BLaER1 treated with 17β-estradiol and CSF1 and Interleukin-3, amounts not matched to agents 10 nM and 100 nM (cell line): ENCODE data around the gene SDF4.
A peak's percentile ranks its signal among the peaks of the same experiment; 100 is the strongest.

Experiments used
- H3K27ac ChIP-seq, 11 experiments: shearing (Covaris generic); formaldehyde crosslinking; 2 replicates each; pipeline ENCODE4 v1.8.1; 2022
- H3K27me3 ChIP-seq, 11 experiments: shearing (Covaris generic); formaldehyde crosslinking; 2 replicates each; pipeline ENCODE4 v1.8.1; 2022
- H3K36me3 ChIP-seq, 11 experiments: shearing (Covaris generic); formaldehyde crosslinking; 2 replicates each; pipeline ENCODE4 v1.8.1; 2022
- H3K4me1 ChIP-seq, 10 experiments: shearing (Covaris generic); formaldehyde crosslinking; 2 replicates each; pipeline ENCODE4 v1.8.1; 2022
- H3K4me2 ChIP-seq, 11 experiments: shearing (Covaris generic); formaldehyde crosslinking; 2 replicates each; pipeline ENCODE4 v1.8.1; 2022
- H3K4me3 ChIP-seq, 10 experiments: shearing (Covaris generic); formaldehyde crosslinking; 2 replicates each; pipeline ENCODE4 v1.8.1; 2022
- H3K9ac ChIP-seq, 11 experiments: shearing (Covaris generic); formaldehyde crosslinking; 2 replicates each; pipeline ENCODE4 v1.8.1; 2022
- H3K9me3 ChIP-seq, 11 experiments: shearing (Covaris generic); formaldehyde crosslinking; replicated peaks in 1 of 11; 2 replicates each; pipeline ENCODE4 v1.8.1; 2022
- H4K20me1 ChIP-seq, 11 experiments: shearing (Covaris generic); formaldehyde crosslinking; 2 replicates each; pipeline ENCODE4 v1.8.1; 2022
- Cebpa-rat ChIP-seq, 11 experiments: shearing (Covaris generic); IDR thresholded peaks; 2 replicates each; pipeline ENCODE4 v1.8.1; 2022

Gene SDF4

GRCh38 chr1:1273512-1274298, 41.9 kb upstream of the SDF4 start, which contains the start of gene UBE2J2:
UBE2J2 (minus strand) TSS chr1:1273854; CDS start chr1:1267992, 5,862 bp downstream.
- Histone ChIP-seq H4K20me1 (peaks cover 43 to 48% (median 45%) of the 10 kb centered on the region in 11 experiments), H3K27ac (peak within 1 kb of the TSS; percentile 92 to 99 (median 97)), H3K27me3 (no peaks in the 10 kb centered on the region), H3K4me2 (peak within 1 kb of the TSS; percentile 95 to 100 (median 99)), H3K9ac (peak within 1 kb of the TSS; percentile 97 to 100 (median 99)), H3K4me3 (peak within 1 kb of the TSS; percentile 96 to 100 (median 100)), H3K36me3 (peaks cover 3 to 40% (median 28%) of the 10 kb centered on the region in 11 experiments; a peak in 21 of 22 replicates), H3K9me3 (no peaks in the 10 kb centered on the region), H3K4me1 (peaks cover 33 to 42% (median 38%) of the 10 kb centered on the region in 10 experiments)
- TF ChIP-seq Cebpa-rat (IDR thresholded peaks at IDR 0.05), result no peak

DNA sequence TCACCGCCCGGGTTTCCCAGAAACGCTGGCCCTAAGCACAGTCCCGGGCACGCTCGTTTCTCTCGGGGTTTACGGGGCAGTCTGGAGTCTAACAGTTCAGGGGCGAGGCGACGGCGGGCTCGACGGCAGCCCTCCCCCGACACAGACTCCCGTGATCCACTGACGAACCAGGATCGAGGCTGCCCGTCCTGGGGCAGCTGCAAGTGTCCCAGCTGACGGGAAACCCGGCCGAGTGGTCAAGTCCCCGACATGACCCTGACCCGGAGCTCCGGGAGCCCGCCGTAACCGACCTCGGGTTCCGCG, 41.4 kb upstream of the SDF4 start:
- no peaks in the 10 kb centered on the region for H3K9me3 ChIP-seq
- peak overlapping the region; percentile 97 to 100 (median 99) for H3K9ac ChIP-seq
- no peaks in the 10 kb centered on the region for H3K27me3 ChIP-seq
- H3K4me1 ChIP-seq, result peaks cover 33 to 42% (median 38%) of the 10 kb centered on the region in 10 experiments
- H4K20me1 ChIP-seq, result peaks cover 49 to 53% (median 50%) of the 10 kb centered on the region in 11 experiments
- peak overlapping the region; percentile 96 to 100 (median 100) for H3K4me3 ChIP-seq
- peak overlapping the region; percentile 92 to 99 (median 97) for H3K27ac ChIP-seq
- no peak for TF ChIP-seq Cebpa-rat (IDR thresholded peaks at IDR 0.05)
- H3K4me2 ChIP-seq, result peak overlapping the region; percentile 91 to 100 (median 99)
- peaks cover 9 to 45% (median 33%) of the 10 kb centered on the region in 11 experiments; a peak in 21 of 22 replicates for H3K36me3 ChIP-seq

DNA sequence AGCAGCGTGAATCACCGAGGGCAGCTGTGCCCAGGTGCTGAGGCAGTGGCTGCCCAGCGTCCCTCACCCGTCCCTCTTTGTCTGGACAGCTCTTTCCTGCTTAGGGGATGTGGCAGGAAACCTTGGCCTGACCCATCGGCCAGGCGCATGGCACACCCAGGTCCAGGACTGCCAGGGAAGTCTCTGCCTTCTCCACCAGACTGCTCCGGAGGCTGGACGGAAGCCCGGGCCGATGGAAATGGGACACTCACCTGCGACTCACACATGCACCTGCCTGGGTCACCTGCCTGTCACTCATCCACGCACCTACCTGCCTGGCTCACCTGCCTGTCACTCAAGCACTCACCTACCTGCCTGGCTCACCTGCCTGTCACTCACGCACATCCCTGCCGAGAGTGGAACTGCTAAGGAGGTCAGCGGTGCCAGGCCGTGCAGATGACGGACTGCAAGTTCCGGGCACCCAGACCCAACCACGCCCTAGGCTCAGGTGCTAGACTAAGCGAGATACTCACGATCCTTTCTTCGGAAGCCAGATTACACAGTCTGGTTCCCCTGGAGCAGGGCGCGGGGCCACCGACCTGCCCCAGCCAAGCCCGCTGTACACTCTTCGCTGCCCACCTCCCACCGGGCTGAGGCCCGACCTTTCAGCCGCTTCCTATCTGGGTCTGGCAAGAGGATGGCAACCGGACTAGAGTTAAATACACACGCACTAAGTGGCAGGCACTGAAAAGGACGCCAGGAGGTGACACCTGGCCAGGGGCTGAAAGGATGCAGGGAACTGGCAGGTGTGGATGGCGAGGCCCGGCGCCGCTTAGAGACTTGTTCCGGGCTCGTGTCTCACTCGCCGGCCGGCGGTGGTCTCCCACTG, 40.8 kb upstream of the SDF4 start:
- Histone ChIP-seq H3K4me2 (peak overlapping the region; percentile 91 to 100 (median 99)), H3K27ac (peak overlapping the region; percentile 92 to 99 (median 97)), H3K9me3 (no peaks in the 10 kb centered on the region), H3K4me1 (peaks cover 33 to 42% (median 38%) of the 10 kb centered on the region in 10 experiments), H4K20me1 (peaks cover 54 to 59% (median 56%) of the 10 kb centered on the region in 11 experiments), H3K27me3 (no peaks in the 10 kb centered on the region), H3K4me3 (peak overlapping the region; percentile 96 to 100 (median 100)), H3K36me3 (peaks cover 14 to 51% (median 39%) of the 10 kb centered on the region in 11 experiments), H3K9ac (peak overlapping the region; percentile 97 to 100 (median 99))
- no peak for TF ChIP-seq Cebpa-rat (IDR thresholded peaks at IDR 0.05)

DNA sequence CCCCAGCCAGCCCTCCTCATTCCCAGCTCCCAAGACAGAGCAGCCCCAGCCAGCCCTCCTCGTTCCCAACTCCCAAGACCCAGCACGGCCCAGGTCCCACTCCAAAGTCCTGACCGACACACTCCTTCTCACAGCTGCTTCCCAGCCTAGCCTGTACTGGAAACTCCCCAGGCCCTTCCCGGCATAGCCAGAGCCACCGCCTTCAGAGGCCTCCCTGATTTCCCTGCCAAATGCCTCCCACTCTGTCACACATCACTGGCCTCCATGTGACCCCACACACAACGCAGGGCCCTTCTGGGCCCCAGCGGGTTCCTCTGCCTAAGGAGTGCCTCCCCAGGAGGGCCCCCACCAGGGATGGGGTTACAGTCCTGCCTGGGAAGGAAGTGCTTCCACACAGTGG, 39.0 kb upstream of the SDF4 start:
- no peak for TF ChIP-seq Cebpa-rat (IDR thresholded peaks at IDR 0.05)
- Histone ChIP-seq H3K9me3 (no peaks in the 10 kb centered on the region), H3K9ac (peak overlapping the region; percentile 19 to 100 (median 99); a peak in 16 of 22 replicates), H3K27ac (peak overlapping the region in 5 of 11 experiments; percentile 2 to 27 (median 23); a peak in 3 of 22 replicates), H4K20me1 (peaks cover 72 to 77% (median 73%) of the 10 kb centered on the region in 11 experiments), H3K4me3 (no peak overlapping the region), H3K4me1 (peaks cover 33 to 42% (median 38%) of the 10 kb centered on the region in 10 experiments), H3K36me3 (peaks cover 27 to 68% (median 56%) of the 10 kb centered on the region in 11 experiments), H3K27me3 (no peaks in the 10 kb centered on the region), H3K4me2 (peak overlapping the region; percentile 91 to 100 (median 99))

GRCh38 chr1:1268284-1268682, 36.5 kb upstream of the SDF4 start:
- no peak overlapping the region for H3K27ac ChIP-seq
- H3K4me3 ChIP-seq, result no peak overlapping the region
- H3K4me2 ChIP-seq, result no peak overlapping the region
- H3K4me1 ChIP-seq, result peaks cover 31 to 48% (median 40%) of the 10 kb centered on the region in 10 experiments
- no peaks in the 10 kb centered on the region for H3K9me3 ChIP-seq
- TF ChIP-seq Cebpa-rat (IDR thresholded peaks at IDR 0.05), result no peak
- H3K27me3 ChIP-seq, result no peaks in the 10 kb centered on the region
- H3K9ac ChIP-seq, result peak overlapping the region in 1 of 11 experiments; percentile 9; a peak in 1 of 22 replicates
- H3K36me3 ChIP-seq, result peaks cover 52 to 94% (median 81%) of the 10 kb centered on the region in 11 experiments
- H4K20me1 ChIP-seq, result peaks cover 91 to 100% (median 98%) of the 10 kb centered on the region in 11 experiments

DNA sequence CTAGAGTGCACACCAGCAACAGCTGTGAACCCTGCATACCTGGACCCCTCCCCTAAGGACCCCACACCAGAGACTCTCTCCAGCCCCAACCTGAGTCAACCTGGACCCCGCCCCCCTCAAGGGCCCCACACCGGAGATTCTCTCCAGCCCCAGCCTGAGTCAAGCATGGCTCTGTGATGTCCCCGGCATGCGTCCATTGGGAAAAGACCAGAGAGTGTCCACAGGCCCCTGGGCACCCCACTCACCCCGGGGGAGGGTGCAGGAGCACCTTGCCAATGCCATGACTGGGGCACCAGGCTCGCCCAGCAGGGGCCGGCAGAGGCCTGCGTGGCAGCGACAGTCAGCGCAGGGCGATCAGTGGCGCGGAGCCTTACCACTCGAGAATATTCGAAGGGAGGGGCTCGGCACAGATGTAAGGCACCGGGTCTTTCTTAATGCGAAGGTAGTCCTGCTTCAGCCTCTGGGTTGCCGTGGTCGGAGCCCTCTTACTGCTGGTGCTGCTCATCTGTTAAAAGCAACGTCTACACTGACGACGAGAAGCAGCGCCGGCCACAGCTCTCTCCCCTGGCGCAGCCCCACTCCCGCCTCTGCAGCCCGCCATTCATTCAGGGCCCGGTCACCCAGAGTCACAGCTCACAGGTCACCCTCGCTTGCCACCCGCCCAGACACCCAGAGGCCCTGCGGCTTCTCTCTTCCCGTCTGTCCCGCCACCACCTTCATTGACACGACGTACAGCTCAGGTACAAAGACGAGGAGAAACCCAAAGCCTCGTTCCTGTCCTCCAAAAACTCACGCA, 35.9 kb upstream of the SDF4 start:
- peaks cover 34 to 53% (median 44%) of the 10 kb centered on the region in 10 experiments for H3K4me1 ChIP-seq
- no peak for TF ChIP-seq Cebpa-rat (IDR thresholded peaks at IDR 0.05)
- H3K27ac ChIP-seq, result no peak overlapping the region
- no peaks in the 10 kb centered on the region for H3K9me3 ChIP-seq
- no peak overlapping the region for H3K4me2 ChIP-seq
- peaks cover 91 to 100% (median 100%) of the 10 kb centered on the region in 11 experiments for H4K20me1 ChIP-seq
- no peaks in the 10 kb centered on the region for H3K27me3 ChIP-seq
- H3K36me3 ChIP-seq, result peaks cover 58 to 100% (median 87%) of the 10 kb centered on the region in 11 experiments
- H3K9ac ChIP-seq, result 0 out of 22 replicates have a peak overlapping the region, but pooled peaks of 1 of the 11 experiments have one; percentile 9
- no peak overlapping the region for H3K4me3 ChIP-seq

DNA sequence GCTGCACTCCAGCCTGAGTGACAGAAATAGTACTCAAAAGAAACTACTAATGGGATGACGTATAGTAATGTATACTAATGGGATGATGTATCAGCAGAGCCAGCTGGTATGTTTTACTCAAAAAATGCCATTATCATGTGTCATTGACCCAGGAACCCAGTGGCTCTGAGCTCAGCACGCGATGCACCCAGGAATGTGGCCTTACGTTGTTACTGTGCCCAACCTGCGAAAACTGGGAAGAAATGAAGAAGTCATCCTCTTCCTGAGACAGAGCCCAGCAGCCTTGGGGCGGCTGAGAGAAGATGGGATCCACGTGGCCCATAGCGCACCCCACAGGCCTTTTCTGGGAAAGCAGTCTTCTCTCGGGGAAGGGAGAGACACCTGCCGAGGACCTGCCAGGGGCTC, 33.1 kb upstream of the SDF4 start:
- Histone ChIP-seq H4K20me1 (peaks cover 85 to 100% (median 99%) of the 10 kb centered on the region in 11 experiments), H3K27ac (no peak overlapping the region), H3K27me3 (no peaks in the 10 kb centered on the region), H3K4me2 (no peak overlapping the region), H3K36me3 (peaks cover 55 to 84% (median 74%) of the 10 kb centered on the region in 11 experiments), H3K9ac (no peak overlapping the region), H3K9me3 (no peaks in the 10 kb centered on the region), H3K4me1 (peaks cover 35 to 54% (median 45%) of the 10 kb centered on the region in 10 experiments), H3K4me3 (no peak overlapping the region)
- no peak for TF ChIP-seq Cebpa-rat (IDR thresholded peaks at IDR 0.05)

DNA sequence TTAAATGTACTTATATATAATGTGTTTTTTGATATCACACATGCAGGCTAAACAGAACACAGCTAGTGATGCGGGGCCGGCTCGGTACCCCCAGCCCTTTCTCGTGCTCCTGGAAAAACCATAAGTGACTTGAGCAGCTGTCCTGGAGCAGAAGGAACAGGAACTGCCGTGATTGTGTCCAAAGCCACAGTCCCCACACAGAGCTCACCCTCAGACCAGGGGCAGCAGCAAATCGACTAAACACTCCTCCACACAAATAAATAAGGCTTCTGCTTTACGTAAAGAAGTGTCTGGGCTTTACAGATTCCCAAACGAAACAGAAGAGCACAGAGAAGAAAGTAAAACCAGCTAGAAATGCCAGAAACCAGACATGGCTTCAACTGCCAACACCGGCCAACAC, 32.2 kb upstream of the SDF4 start:
- peaks cover 85 to 100% (median 99%) of the 10 kb centered on the region in 11 experiments for H4K20me1 ChIP-seq
- no peaks in the 10 kb centered on the region for H3K27me3 ChIP-seq
- H3K9ac ChIP-seq, result peak overlapping the region in 1 of 11 experiments; percentile 26; a peak in 1 of 22 replicates
- no peak overlapping the region for H3K4me3 ChIP-seq
- H3K4me1 ChIP-seq, result peaks cover 44 to 62% (median 53%) of the 10 kb centered on the region in 10 experiments
- no peak overlapping the region for H3K4me2 ChIP-seq
- no peaks in the 10 kb centered on the region for H3K9me3 ChIP-seq
- H3K36me3 ChIP-seq, result peaks cover 58 to 81% (median 73%) of the 10 kb centered on the region in 11 experiments
- no peak for TF ChIP-seq Cebpa-rat (IDR thresholded peaks at IDR 0.05)
- no peak overlapping the region for H3K27ac ChIP-seq
